ENCODE measurements around the gene HERC2.

HERC2 gene

DNA sequence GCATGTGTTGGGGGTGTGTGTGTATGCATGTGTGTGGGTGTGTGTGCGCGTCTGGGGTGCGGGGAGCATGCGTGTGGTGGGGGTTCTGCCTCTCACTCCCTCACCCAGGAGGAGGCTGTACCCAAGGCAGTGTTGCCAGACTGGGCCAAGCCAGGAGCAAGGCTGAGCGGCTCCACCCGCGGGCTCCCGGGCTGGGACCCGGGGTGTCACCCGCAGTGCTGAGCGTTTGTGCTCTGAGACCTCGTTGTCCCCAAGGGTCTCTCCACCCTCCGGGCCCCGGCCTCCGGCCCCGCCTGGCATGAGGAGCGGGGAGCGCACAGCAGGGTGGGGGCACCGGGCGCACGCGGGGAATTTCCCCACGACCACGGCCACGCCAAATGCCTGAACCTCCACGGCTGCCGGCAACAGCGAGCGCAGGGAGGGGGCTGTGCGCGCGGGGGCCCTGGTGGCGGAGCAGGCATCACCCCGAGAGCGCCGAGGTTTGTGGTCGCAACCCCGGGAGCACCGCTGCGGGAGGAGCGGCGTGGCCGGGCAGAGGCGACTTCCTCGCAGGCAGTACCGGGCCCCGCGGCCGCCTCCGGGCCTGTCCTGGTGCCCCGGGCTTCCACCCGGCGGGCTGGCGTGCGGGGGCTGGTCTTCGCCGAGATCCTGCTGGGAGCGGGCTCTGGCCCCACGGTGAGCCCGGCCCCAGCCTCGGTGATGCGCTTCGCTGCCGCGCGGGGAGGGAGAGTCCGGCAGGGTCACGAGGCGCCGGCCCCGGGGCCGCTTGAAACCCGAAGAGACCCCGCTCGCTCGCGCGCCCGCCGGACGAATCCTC, 215.5 kb downstream of the HERC2 start:
- ATAC-seq (ENCODE audit: low read depth) (peak; percentile 69), DNase-seq (ENCODE audit: low spot score) (peak; percentile 69)
- TF ChIP-seq, protein P1, sequence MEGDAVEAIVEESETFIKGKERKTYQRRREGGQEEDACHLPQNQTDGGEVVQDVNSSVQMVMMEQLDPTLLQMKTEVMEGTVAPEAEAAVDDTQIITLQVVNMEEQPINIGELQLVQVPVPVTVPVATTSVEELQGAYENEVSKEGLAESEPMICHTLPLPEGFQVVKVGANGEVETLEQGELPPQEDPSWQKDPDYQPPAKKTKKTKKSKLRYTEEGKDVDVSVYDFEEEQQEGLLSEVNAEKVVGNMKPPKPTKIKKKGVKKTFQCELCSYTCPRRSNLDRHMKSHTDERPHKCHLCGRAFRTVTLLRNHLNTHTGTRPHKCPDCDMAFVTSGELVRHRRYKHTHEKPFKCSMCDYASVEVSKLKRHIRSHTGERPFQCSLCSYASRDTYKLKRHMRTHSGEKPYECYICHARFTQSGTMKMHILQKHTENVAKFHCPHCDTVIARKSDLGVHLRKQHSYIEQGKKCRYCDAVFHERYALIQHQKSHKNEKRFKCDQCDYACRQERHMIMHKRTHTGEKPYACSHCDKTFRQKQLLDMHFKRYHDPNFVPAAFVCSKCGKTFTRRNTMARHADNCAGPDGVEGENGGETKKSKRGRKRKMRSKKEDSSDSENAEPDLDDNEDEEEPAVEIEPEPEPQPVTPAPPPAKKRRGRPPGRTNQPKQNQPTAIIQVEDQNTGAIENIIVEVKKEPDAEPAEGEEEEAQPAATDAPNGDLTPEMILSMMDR (IDR thresholded peaks at IDR 0.05; ENCODE audit: poor library complexity, severe bottlenecking), result no peak
- peak overlapping the region; percentile 25 for H3K4me3 ChIP-seq (ENCODE audit: severe bottlenecking)
- no peaks in the 10 kb centered on the region for H3K9me3 ChIP-seq (ENCODE audit: severe bottlenecking)
- H3K36me3 ChIP-seq (ENCODE audit: low read depth), result peaks cover 6% of the 10 kb centered on the region; the same call in 1 of the 2 replicates
- no peaks in the 10 kb centered on the region for H3K4me1 ChIP-seq (ENCODE audit: insufficient read depth, poor library complexity, severe bottlenecking)
- H3K27ac ChIP-seq (ENCODE audit: poor library complexity, severe bottlenecking), result no peak overlapping the region
- peaks cover 16% of the 10 kb centered on the region for H3K27me3 ChIP-seq (ENCODE audit: insufficient read depth, poor library complexity, severe bottlenecking)

DNA sequence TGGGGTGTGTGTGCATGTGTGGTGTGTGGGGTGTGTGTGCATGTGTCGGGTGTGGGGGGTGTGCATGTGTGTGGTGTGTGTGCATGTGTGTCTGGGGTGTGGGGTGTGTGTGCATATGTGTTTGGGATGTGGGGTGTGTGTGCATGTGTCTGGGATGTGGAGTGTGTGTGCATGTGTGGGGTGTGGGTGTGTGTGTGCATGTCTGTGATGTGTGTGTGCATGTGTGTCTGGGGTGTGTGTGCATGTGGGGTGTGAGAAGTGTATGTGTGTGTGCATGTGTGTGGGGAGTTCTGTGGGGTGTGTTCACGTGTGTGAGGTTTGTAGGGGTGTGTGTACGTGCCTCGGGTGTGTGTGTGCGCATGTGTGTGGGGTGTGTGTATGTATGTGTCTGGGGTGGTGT, 216.2 kb downstream of the HERC2 start:
- TF ChIP-seq, protein P1 (IDR thresholded peaks at IDR 0.05; ENCODE audit: poor library complexity, severe bottlenecking), result no peak

DNA sequence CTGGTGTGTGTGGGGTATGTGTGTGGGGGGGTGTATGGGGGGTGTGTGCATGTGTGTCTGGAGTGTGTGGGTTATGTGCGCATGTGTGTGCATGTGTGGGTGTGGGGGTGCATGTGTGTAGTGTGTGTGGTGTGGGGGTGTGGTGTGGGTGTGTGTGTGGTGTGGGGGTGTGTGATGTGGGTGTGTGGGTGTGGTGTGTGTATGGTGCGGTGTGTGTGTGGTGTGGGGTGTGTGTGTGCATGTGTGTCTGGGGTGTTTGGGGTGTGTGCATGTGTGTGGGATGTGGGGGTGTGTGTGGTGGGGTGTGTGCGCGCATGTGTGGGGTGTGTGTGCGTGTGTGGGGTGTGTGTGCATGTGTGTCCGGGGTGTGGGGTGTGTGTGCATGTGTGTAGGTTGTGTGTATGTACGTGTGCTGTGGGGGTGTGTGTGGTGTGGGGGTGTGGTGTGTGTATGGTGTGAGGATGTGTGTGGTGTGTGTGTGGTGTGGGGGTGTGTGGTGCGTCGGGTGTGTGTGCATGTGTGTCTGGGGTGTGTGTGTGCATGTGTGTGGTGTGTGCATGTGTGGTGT, 216.7 kb downstream of the HERC2 start:
- Histone ChIP-seq H3K27ac (ENCODE audit: poor library complexity, severe bottlenecking) (no peak overlapping the region), H3K27me3 (ENCODE audit: insufficient read depth, poor library complexity, severe bottlenecking) (peaks cover 16% of the 10 kb centered on the region), H3K4me1 (ENCODE audit: insufficient read depth, poor library complexity, severe bottlenecking) (no peaks in the 10 kb centered on the region), H3K4me3 (ENCODE audit: severe bottlenecking) (no peak overlapping the region), H3K36me3 (ENCODE audit: low read depth) (no peaks in the 10 kb centered on the region), H3K9me3 (ENCODE audit: severe bottlenecking) (no peaks in the 10 kb centered on the region)
- no peak for ATAC-seq (ENCODE audit: low read depth)
- TF ChIP-seq, protein P1 (IDR thresholded peaks at IDR 0.05; ENCODE audit: poor library complexity, severe bottlenecking), result no peak
- peak; percentile 65 for DNase-seq (ENCODE audit: low spot score)

More for the DNA sequence above, 216.2 kb downstream of the HERC2 start:
- no peaks in the 10 kb centered on the region for H3K4me1 ChIP-seq (ENCODE audit: insufficient read depth, poor library complexity, severe bottlenecking)
- no peaks in the 10 kb centered on the region for H3K36me3 ChIP-seq (ENCODE audit: low read depth)
- H3K9me3 ChIP-seq (ENCODE audit: severe bottlenecking), result no peaks in the 10 kb centered on the region
- peaks cover 16% of the 10 kb centered on the region for H3K27me3 ChIP-seq (ENCODE audit: insufficient read depth, poor library complexity, severe bottlenecking)
- ATAC-seq (ENCODE audit: low read depth), result no peak
- no peak overlapping the region for H3K27ac ChIP-seq (ENCODE audit: poor library complexity, severe bottlenecking)
- no peak overlapping the region for H3K4me3 ChIP-seq (ENCODE audit: severe bottlenecking)
- DNase-seq (ENCODE audit: low spot score), result no peak

DNA sequence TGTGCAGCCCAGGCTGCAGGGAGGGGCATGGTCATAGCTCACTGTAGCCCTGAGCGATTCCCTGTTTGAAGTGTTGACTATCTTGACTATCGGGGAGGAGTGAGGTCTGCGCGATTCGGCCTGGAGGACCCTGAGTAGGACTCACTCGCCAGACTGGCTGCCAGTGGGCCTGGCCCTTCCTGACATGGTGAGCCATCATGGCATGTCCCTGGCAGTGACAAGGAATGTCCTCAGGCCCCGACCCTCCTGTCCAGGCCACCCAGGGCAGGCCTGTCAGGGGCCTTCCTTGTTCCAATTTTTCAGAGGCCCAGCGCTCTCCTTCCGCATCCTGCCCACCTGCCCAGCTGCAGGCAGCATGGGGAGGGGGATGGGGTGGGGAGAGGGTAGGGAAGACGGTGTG, 217.7 kb downstream of the HERC2 start:
- Histone ChIP-seq H3K36me3 (ENCODE audit: low read depth) (no peaks in the 10 kb centered on the region), H3K27ac (ENCODE audit: poor library complexity, severe bottlenecking) (no peak overlapping the region), H3K4me3 (ENCODE audit: severe bottlenecking) (no peak overlapping the region), H3K27me3 (ENCODE audit: insufficient read depth, poor library complexity, severe bottlenecking) (peaks cover 24% of the 10 kb centered on the region), H3K4me1 (ENCODE audit: insufficient read depth, poor library complexity, severe bottlenecking) (no peaks in the 10 kb centered on the region), H3K9me3 (ENCODE audit: severe bottlenecking) (no peaks in the 10 kb centered on the region)
- ATAC-seq (ENCODE audit: low read depth) (no peak), DNase-seq (ENCODE audit: low spot score) (peak; percentile 65)
- TF ChIP-seq, protein P1 (IDR thresholded peaks at IDR 0.05; ENCODE audit: poor library complexity, severe bottlenecking), result no peak

DNA sequence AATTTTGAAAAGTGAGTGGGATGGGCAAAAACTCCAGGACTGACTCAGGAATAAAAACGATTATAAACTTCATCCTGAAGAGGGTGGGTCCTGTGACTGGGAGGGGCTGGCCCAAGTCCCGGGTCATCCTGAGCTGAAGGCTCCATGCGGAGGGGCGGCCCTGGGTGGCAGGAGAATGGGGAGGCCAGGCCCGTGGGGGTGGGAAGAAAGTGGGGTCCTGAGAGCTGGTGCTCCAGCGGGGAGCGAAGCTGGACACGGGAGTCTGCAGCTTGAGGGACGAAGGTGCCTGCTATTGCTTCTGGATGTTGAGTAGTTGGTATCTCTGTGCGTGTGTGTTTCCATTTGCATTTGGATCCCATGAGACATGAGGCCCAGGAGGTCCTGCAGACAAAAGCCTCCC, 218.1 kb downstream of the HERC2 start:
- Histone ChIP-seq H3K27ac (ENCODE audit: poor library complexity, severe bottlenecking) (no peak overlapping the region), H3K4me3 (ENCODE audit: severe bottlenecking) (no peak overlapping the region), H3K27me3 (ENCODE audit: insufficient read depth, poor library complexity, severe bottlenecking) (peaks cover 26% of the 10 kb centered on the region), H3K9me3 (ENCODE audit: severe bottlenecking) (no peaks in the 10 kb centered on the region), H3K4me1 (ENCODE audit: insufficient read depth, poor library complexity, severe bottlenecking) (no peaks in the 10 kb centered on the region), H3K36me3 (ENCODE audit: low read depth) (no peaks in the 10 kb centered on the region)
- DNase-seq (ENCODE audit: low spot score), result peak; percentile 66
- ATAC-seq (ENCODE audit: low read depth), result no peak
- TF ChIP-seq, protein P1 (IDR thresholded peaks at IDR 0.05; ENCODE audit: poor library complexity, severe bottlenecking), result no peak
